Psoas muscle (tissue), 8 donors: ENCODE results near the gene RASAL2. TPM values are rescaled to one million over a fixed set of nuclear protein-coding genes. Genes with fewer than 3 reads are reported as not detected.
A peak's percentile ranks its signal among the peaks of the same experiment; 100 is the strongest.
"Not testable (repeated sequence)": the region's sequence is repeated elsewhere in the genome, so short reads cannot be mapped to it uniquely, and the experiment has no call there.

Experiments used
- ATAC-seq, 4 donors: fragments of 200-7000 bp; cut with Tn5 transposase; one replicate each; pipeline ENCODE4 v1.9.1; 2020; ENCODE audit warnings: moderate library complexity in 3 of 4, mild to moderate bottlenecking in 2 of 4
- DNase-seq, 2 donors: peaks; one replicate each; pipeline ENCODE4 v3.0.0-alpha.2; 2020
- H3K27ac ChIP-seq: fragments of 200-600 bp; one replicate; pipeline ENCODE4 v1.8.0; 2022
- H3K27me3 ChIP-seq, 3 donors: fragments of 200-600 bp in 1 of 3; one replicate each; pipeline versions ENCODE4 v1.6.1 to v1.8.0; 2013 to 2022; ENCODE audit warnings: low read length in 2 of 3, mild to moderate bottlenecking in 2 of 3, moderate library complexity in 1 of 3; ENCODE audit not compliant: insufficient read depth in 3 of 3
- H3K36me3 ChIP-seq, 2 donors: fragments of 200-600 bp in 1 of 2; one replicate each; pipeline versions ENCODE4 v1.6.1 to v1.8.0; 2013 to 2022; ENCODE audit warnings: low read depth in 1 of 2, mild to moderate bottlenecking in 1 of 2, moderate library complexity in 1 of 2; ENCODE audit not compliant: insufficient read depth in 1 of 2
- H3K4me1 ChIP-seq: fragments of 200-600 bp; one replicate; pipeline ENCODE4 v1.8.0; 2022
- H3K4me3 ChIP-seq: fragments of 200-600 bp; one replicate; pipeline ENCODE4 v1.8.0; 2022; ENCODE audit warnings: mild to moderate bottlenecking
- H3K9me3 ChIP-seq: fragments of 200-600 bp; one replicate; pipeline ENCODE4 v1.8.0; 2022
- WGBS, 3 donors: extraction: QIAGEN DNeasy Blood & Tissue Kit; methylation state at CpG; one replicate each; pipeline versions ENCODE4 v1.1.6 to v1.1.7; 2013; 5-methylcytosine and 5-hydroxymethylcytosine counted together
- intact Hi-C, 2 donors: fragments of 100-400 bp; cut with DNase I; formaldehyde crosslinking; loops; one replicate each; pipeline versions ENCODE4 v1.11.0 to v1.14.2; 2022
- polyA plus RNA-seq, 3 donors: library from polyadenylated mRNA; stranded (reverse); fragments of 200-250 nt; gene quantifications; one replicate each; pipeline ENCODE4 v1.2.3, GENCODE V29; 2013
- total RNA-seq, 4 donors: library from RNA; stranded (reverse); fragmentation: NEBNext Ultra II Directional in 2 of 4; extraction: Animal tissue kit (Norgen Biotek cat#: 25700) in 2 of 4; gene quantifications; one replicate each; pipeline versions ENCODE4 v1.2.1 to v1.2.4, GENCODE V29; 2021 to 2023
- TF ChIP-seq, protein P1 (sequence below): fragments of 200-600 bp; IDR thresholded peaks from one replicate; pipeline ENCODE4 v1.8.0; 2022; ENCODE audit warnings: antibody characterized with exemption
- donor health status: healthy with polysubstance abuse.
- donor health status: DM: no; HTN: no; CAD: no; lungs with moderate emphysema.
- donor health status: Bipolar disorder and iron deficiency.
- donor health status: healthy.
- donor health status: DM: yes; HTN: yes; CAD: no.
- donor health status: DM: no; HTN: no; CAD: no.
- donor health status: DM: no; HTN: no; CAD: no.
- donor health status: DM: yes; HTN: yes; CAD: no.

Gene RASAL2
- total and polyA plus RNA-seq, 7 donors, result 1.9 to 42.1 (median 5.5) TPM

- H3K9me3 ChIP-seq, result no peaks in the 10 kb centered on the region
- intact Hi-C loops, result loop anchor here (5.0 to 10.0 kb wide), 4 partner anchors 135 to 245 kb away; no protein-coding TSS in a partner anchor
- ATAC-seq (peak in 3 of 4 donors; percentile 42 to 73 (median 62)), DNase-seq (no peak)
- 65 to 69% (median 66%) methylated on average over 3 of the region's 3 CpGs for WGBS, 3 donors
- no peaks in the 10 kb centered on the region for H3K4me1 ChIP-seq
- H3K36me3 ChIP-seq, result no peaks in the 10 kb centered on the region
- H3K4me3 ChIP-seq, result no peak overlapping the region
- H3K27me3 ChIP-seq, result no peaks in the 10 kb centered on the region
- TF ChIP-seq, protein P1, sequence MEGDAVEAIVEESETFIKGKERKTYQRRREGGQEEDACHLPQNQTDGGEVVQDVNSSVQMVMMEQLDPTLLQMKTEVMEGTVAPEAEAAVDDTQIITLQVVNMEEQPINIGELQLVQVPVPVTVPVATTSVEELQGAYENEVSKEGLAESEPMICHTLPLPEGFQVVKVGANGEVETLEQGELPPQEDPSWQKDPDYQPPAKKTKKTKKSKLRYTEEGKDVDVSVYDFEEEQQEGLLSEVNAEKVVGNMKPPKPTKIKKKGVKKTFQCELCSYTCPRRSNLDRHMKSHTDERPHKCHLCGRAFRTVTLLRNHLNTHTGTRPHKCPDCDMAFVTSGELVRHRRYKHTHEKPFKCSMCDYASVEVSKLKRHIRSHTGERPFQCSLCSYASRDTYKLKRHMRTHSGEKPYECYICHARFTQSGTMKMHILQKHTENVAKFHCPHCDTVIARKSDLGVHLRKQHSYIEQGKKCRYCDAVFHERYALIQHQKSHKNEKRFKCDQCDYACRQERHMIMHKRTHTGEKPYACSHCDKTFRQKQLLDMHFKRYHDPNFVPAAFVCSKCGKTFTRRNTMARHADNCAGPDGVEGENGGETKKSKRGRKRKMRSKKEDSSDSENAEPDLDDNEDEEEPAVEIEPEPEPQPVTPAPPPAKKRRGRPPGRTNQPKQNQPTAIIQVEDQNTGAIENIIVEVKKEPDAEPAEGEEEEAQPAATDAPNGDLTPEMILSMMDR, result peak; percentile 42
- H3K27ac ChIP-seq, result no peak overlapping the region
Measured at GRCh38 chr1:178189814-178190213, 95.9 kb downstream of the RASAL2 start.

DNA sequence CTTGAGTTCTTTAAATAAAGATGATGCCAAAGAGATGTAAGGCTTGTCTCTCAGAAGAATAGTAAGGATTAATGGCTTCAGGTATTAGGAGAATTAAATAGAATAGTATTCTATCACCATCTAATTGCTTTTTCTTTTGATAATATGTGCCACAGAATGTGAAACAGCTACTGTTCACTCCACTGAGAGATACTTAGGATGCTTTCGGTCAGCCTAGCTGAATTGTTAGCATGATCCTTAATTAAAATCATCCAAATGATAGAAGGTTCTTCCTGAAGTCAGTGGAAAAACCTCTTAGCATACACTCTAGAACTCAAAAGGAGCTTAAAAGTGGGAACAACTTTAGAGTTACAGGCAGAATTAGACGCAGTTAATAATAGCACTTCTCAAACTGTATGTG, 97.0 kb downstream of the RASAL2 start:
- Histone ChIP-seq H3K27me3 (no peaks in the 10 kb centered on the region), H3K9me3 (no peaks in the 10 kb centered on the region), H3K4me3 (no peak overlapping the region), H3K4me1 (no peaks in the 10 kb centered on the region), H3K27ac (no peak overlapping the region), H3K36me3 (no peaks in the 10 kb centered on the region)
- TF ChIP-seq, protein P1, result no peak
- intact Hi-C loops, result loop anchor here in 1 of 2 donors (5.0 to 10.0 kb wide), 2 partner anchors 159 to 246 kb away; no protein-coding TSS in a partner anchor
- ATAC-seq, result no peak
- WGBS, 3 donors, result 86 to 93% (median 87%) methylated on average over 2 of the region's 2 CpGs
- DNase-seq, result no peak

- no peak overlapping the region for H3K4me3 ChIP-seq
- no peaks in the 10 kb centered on the region for H3K36me3 ChIP-seq
- intact Hi-C loops, result loop anchor here in 1 of 2 donors (5.0 to 10.0 kb wide), 2 partner anchors 160 to 248 kb away; no protein-coding TSS in a partner anchor
- no peak overlapping the region for H3K27ac ChIP-seq
- H3K9me3 ChIP-seq, result no peaks in the 10 kb centered on the region
- DNase-seq, result no peak
- peak in 2 of 4 donors; percentile 25 to 41 for ATAC-seq
- 53 to 62% (median 60%) methylated on average over 3 of the region's 3 CpGs for WGBS, 3 donors
- TF ChIP-seq, protein P1, result no peak
- no peaks in the 10 kb centered on the region for H3K27me3 ChIP-seq
- H3K4me1 ChIP-seq, result no peaks in the 10 kb centered on the region
Measured at GRCh38 chr1:178192686-178193085, 98.8 kb downstream of the RASAL2 start.

DNA sequence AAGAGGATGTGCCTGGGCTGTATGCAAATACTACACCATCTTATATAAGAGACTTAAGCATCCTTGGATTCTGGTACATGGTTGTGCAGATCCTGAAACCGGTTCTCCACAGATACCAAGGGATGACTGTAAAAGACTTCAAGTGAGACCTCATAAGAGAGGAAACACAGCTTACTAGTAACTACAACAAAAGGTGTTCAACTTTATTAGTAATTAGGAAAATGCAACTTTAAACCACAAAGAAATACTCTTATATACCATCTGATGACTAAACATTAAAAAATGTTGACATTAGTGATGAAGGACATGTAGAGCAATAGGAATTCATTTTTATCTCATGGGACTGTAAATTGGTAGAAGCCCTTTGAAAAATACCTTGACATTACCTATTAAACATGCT, 102.7 kb downstream of the RASAL2 start:
- no peaks in the 10 kb centered on the region for H3K36me3 ChIP-seq
- no peaks in the 10 kb centered on the region for H3K9me3 ChIP-seq
- no peak overlapping the region for H3K4me3 ChIP-seq
- no peaks in the 10 kb centered on the region for H3K4me1 ChIP-seq
- WGBS, 3 donors, result 94 to 97% (median 96%) methylated on average over 1 of the region's 1 CpG
- TF ChIP-seq, protein P1, result no peak
- H3K27me3 ChIP-seq, result no peaks in the 10 kb centered on the region
- no peak overlapping the region for H3K27ac ChIP-seq
- ATAC-seq (no peak), DNase-seq (no peak)
- intact Hi-C loops, result loop anchor here in 1 of 2 donors (10.0 kb wide), 1 partner anchor 252 kb away; no protein-coding TSS in a partner anchor

DNA sequence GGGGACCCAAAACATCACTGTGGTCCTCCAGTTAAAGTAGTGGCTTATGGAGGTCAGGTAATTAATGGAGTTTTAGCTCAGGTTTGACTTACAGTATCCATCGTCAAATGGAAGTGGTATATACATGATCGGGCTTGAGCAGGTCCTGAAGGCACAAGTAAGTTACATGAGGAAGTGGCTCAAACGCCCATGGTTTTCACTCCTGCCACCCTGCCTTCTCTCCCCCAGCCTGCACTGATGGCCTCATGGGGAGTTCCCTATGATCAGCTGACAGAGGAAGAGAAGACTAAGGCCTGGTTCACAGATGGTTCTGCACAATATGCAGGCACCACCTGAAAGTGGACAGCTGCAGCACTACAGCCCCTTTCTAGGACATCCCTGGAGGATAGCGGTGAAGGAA, 108.2 kb downstream of the RASAL2 start:
- WGBS, 3 donors, result 95 to 98% (median 96%) methylated on average over 4 of the region's 4 CpGs
- ATAC-seq, H3K4me3 ChIP-seq, H3K4me1 ChIP-seq, H3K27ac ChIP-seq, H3K27me3 ChIP-seq, DNase-seq, H3K36me3 ChIP-seq, intact Hi-C loops, H3K9me3 ChIP-seq: not testable (repeated sequence)

- H3K4me3 ChIP-seq, H3K27ac ChIP-seq, H3K36me3 ChIP-seq, intact Hi-C loops, H3K4me1 ChIP-seq, ATAC-seq, H3K27me3 ChIP-seq, DNase-seq, H3K9me3 ChIP-seq: not testable (repeated sequence)
- WGBS, 3 donors, result 94 to 98% (median 94%) methylated on average over 2 of the region's 2 CpGs
Measured at GRCh38 chr1:178202546-178202945, 108.6 kb downstream of the RASAL2 start.

- intact Hi-C loops, H3K4me1 ChIP-seq, H3K27me3 ChIP-seq, ATAC-seq, H3K27ac ChIP-seq, H3K36me3 ChIP-seq, DNase-seq, H3K4me3 ChIP-seq: not testable (repeated sequence)
- peaks cover 34% of the 10 kb centered on the region for H3K9me3 ChIP-seq
- WGBS, 3 donors, result 98 to 100% (median 99%) methylated on average over 11 of the region's 11 CpGs
Measured at GRCh38 chr1:178208269-178208856, 114.5 kb downstream of the RASAL2 start.
